ENCODE measurements around the gene DAPK2. TPM values are rescaled to one million over a fixed set of nuclear protein-coding genes. Genes with fewer than 3 reads are reported as not detected.

Gene DAPK2
- total RNA-seq, 1 donor from 2014 or later = 0.52 TPM

DNA sequence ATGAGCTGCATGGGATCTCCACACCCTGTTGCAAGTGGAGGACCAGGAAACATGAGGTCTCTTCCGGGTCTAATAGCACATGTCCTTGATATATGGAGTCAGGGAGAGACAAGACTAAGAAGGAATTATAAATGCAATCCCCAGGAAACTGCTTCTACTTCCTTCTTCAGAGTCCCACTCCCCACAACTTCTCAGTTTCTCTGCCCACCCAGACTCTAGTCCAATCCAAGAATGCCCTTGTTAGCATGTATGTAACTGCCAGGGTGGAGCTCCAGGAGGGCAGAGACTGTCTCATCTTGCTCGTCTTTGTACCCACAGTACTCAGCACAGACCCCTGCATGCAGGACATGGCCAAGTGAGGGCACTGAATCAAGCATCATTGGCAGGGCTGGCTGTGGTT, 8.3 kb downstream of the DAPK2 start:
- Mint-ChIP-seq H3K9me3 (ENCODE audit: unreplicated experiment) (peaks cover 4% of the 10 kb centered on the region), H3K4me1 (ENCODE audit: low read depth, unreplicated experiment) (no peaks in the 10 kb centered on the region), H3K36me3 (ENCODE audit: low read depth, unreplicated experiment) (no peaks in the 10 kb centered on the region), H3K27me3 (ENCODE audit: low read depth, unreplicated experiment) (peaks cover 52% of the 10 kb centered on the region), H3K27ac (ENCODE audit: unreplicated experiment) (no peak overlapping the region), H3K4me3 (ENCODE audit: unreplicated experiment) (no peak overlapping the region)
- H4K20me1 ChIP-seq (ENCODE audit: insufficient read depth, low read length) = no peaks in the 10 kb centered on the region
- no peak overlapping the region for H2AFZ ChIP-seq (ENCODE audit: low read depth, low read length)
- no peaks in the 10 kb centered on the region for H3K79me2 ChIP-seq (ENCODE audit: insufficient read depth, low read length)
- no peaks in the 10 kb centered on the region for H3K9me3 ChIP-seq (ENCODE audit: insufficient read depth, low read depth, low read length)
- FAIRE-seq (no peak), DNase-seq (ENCODE audit: low read depth) (no peak)
- H3K4me2 ChIP-seq (ENCODE audit: low read length) = no peak overlapping the region
- no peak overlapping the region for H3K27ac ChIP-seq (ENCODE audit: low read depth, low read length)
- no peak overlapping the region for H3K4me3 ChIP-seq (ENCODE audit: insufficient read depth, low read depth, low read length)
- H3K4me1 ChIP-seq (ENCODE audit: insufficient read depth, low read length) = no peaks in the 10 kb centered on the region
- no peak overlapping the region for H3K9ac ChIP-seq (ENCODE audit: low read length)
- H3K36me3 ChIP-seq (ENCODE audit: insufficient read depth, low read length) = no peaks in the 10 kb centered on the region
- TF ChIP-seq, protein P1, sequence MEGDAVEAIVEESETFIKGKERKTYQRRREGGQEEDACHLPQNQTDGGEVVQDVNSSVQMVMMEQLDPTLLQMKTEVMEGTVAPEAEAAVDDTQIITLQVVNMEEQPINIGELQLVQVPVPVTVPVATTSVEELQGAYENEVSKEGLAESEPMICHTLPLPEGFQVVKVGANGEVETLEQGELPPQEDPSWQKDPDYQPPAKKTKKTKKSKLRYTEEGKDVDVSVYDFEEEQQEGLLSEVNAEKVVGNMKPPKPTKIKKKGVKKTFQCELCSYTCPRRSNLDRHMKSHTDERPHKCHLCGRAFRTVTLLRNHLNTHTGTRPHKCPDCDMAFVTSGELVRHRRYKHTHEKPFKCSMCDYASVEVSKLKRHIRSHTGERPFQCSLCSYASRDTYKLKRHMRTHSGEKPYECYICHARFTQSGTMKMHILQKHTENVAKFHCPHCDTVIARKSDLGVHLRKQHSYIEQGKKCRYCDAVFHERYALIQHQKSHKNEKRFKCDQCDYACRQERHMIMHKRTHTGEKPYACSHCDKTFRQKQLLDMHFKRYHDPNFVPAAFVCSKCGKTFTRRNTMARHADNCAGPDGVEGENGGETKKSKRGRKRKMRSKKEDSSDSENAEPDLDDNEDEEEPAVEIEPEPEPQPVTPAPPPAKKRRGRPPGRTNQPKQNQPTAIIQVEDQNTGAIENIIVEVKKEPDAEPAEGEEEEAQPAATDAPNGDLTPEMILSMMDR (IDR thresholded peaks at IDR 0.05; ENCODE audit: insufficient read depth, low read depth, low read length) = no peak
- TF ChIP-seq EZH2 (IDR thresholded peaks at IDR 0.05; ENCODE audit: insufficient read depth, low read length) = no peak
- peaks cover 4% of the 10 kb centered on the region for H3K27me3 ChIP-seq (ENCODE audit: insufficient read depth, low read length)

DNA sequence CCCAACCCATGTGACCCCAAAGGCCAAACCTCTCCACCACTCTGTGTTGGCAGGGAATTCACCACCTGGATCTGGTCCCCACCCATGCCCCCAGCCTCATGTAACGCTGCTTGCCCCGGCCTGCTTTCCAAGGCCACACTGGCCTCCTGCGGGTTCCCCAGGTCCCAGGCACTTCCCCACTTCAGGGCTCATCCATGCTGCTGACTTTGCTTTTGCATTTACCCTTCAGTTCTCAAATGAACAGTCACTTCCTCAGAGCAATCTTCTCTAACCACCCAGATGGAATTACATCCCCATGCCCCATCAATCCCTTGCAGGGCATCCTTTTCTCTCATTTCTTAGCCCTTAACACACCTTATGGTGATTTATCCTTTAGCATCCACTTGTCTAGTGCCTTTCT, 9.2 kb downstream of the DAPK2 start:
- Histone ChIP-seq H3K9me3 (ENCODE audit: insufficient read depth, low read depth, low read length) (no peaks in the 10 kb centered on the region), H3K27me3 (ENCODE audit: insufficient read depth, low read length) (peaks cover 4% of the 10 kb centered on the region), H3K4me2 (ENCODE audit: low read length) (no peak overlapping the region), H2AFZ (ENCODE audit: low read depth, low read length) (no peak overlapping the region), H3K9ac (ENCODE audit: low read length) (no peak overlapping the region), H3K36me3 (ENCODE audit: insufficient read depth, low read length) (no peaks in the 10 kb centered on the region), H4K20me1 (ENCODE audit: insufficient read depth, low read length) (no peaks in the 10 kb centered on the region), H3K79me2 (ENCODE audit: insufficient read depth, low read length) (no peaks in the 10 kb centered on the region), H3K4me1 (ENCODE audit: insufficient read depth, low read length) (no peaks in the 10 kb centered on the region), H3K27ac (ENCODE audit: low read depth, low read length) (no peak overlapping the region), H3K4me3 (ENCODE audit: insufficient read depth, low read depth, low read length) (no peak overlapping the region)
- Mint-ChIP-seq H3K27ac (ENCODE audit: unreplicated experiment) (no peak overlapping the region), H3K36me3 (ENCODE audit: low read depth, unreplicated experiment) (no peaks in the 10 kb centered on the region), H3K4me1 (ENCODE audit: low read depth, unreplicated experiment) (no peaks in the 10 kb centered on the region), H3K27me3 (ENCODE audit: low read depth, unreplicated experiment) (peaks cover 47% of the 10 kb centered on the region), H3K9me3 (ENCODE audit: unreplicated experiment) (peaks cover 2% of the 10 kb centered on the region), H3K4me3 (ENCODE audit: unreplicated experiment) (no peak overlapping the region)
- TF ChIP-seq EZH2 (IDR thresholded peaks at IDR 0.05; ENCODE audit: insufficient read depth, low read length) = no peak
- TF ChIP-seq, protein P1 (IDR thresholded peaks at IDR 0.05; ENCODE audit: insufficient read depth, low read depth, low read length) = no peak
- no peak for FAIRE-seq
- DNase-seq (ENCODE audit: low read depth) = no peak

DNA sequence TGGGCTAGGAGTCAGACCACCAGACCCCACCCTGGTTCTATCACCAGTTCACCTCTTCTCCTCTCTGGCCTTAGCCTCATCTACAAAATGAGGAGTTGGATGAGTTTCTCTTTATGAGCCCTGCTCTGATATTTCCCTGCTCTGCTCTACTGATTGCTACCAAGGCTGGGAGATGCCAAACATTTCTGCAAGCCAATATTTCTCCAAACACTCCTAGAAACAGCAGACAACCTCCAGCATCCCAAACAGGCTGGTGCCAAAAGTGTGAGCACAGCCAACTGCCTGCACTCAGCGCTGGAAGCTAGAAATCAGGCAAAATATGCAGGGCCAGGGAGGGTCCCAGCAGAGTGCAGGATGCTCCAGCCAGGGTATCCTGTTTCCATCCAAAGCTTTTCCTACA, 10.8 kb downstream of the DAPK2 start:
- Histone ChIP-seq H3K27ac (ENCODE audit: low read depth, low read length) (no peak overlapping the region), H3K79me2 (ENCODE audit: insufficient read depth, low read length) (no peaks in the 10 kb centered on the region), H3K4me2 (ENCODE audit: low read length) (no peak overlapping the region), H3K4me3 (ENCODE audit: insufficient read depth, low read depth, low read length) (no peak overlapping the region), H4K20me1 (ENCODE audit: insufficient read depth, low read length) (no peaks in the 10 kb centered on the region), H3K36me3 (ENCODE audit: insufficient read depth, low read length) (no peaks in the 10 kb centered on the region), H3K9me3 (ENCODE audit: insufficient read depth, low read depth, low read length) (no peaks in the 10 kb centered on the region), H3K4me1 (ENCODE audit: insufficient read depth, low read length) (no peaks in the 10 kb centered on the region), H2AFZ (ENCODE audit: low read depth, low read length) (no peak overlapping the region), H3K9ac (ENCODE audit: low read length) (no peak overlapping the region), H3K27me3 (ENCODE audit: insufficient read depth, low read length) (peaks cover 7% of the 10 kb centered on the region)
- Mint-ChIP-seq H3K36me3 (ENCODE audit: low read depth, unreplicated experiment) (no peaks in the 10 kb centered on the region), H3K27ac (ENCODE audit: unreplicated experiment) (no peak overlapping the region), H3K4me3 (ENCODE audit: unreplicated experiment) (no peak overlapping the region), H3K9me3 (ENCODE audit: unreplicated experiment) (no peaks in the 10 kb centered on the region), H3K4me1 (ENCODE audit: low read depth, unreplicated experiment) (no peaks in the 10 kb centered on the region), H3K27me3 (ENCODE audit: low read depth, unreplicated experiment) (peaks cover 36% of the 10 kb centered on the region)
- DNase-seq (ENCODE audit: low read depth) (no peak), FAIRE-seq (no peak)
- TF ChIP-seq, protein P1 (IDR thresholded peaks at IDR 0.05; ENCODE audit: insufficient read depth, low read depth, low read length) = no peak
- no peak for TF ChIP-seq EZH2 (IDR thresholded peaks at IDR 0.05; ENCODE audit: insufficient read depth, low read length)
